Mesothelial cell of epicardium (in vitro differentiated cells): Measurements from ENCODE around the gene NRN1. TPM values are rescaled to one million over a fixed set of nuclear protein-coding genes. Genes with fewer than 3 reads are reported as not detected.
A peak's percentile ranks its signal among the peaks of the same experiment; 100 is the strongest.

Experiments used
- DNase-seq, 2 experiments: peaks; one replicate each; pipeline ENCODE4 v3.0.0; 2021; ENCODE audit warnings: low spot score in 2 of 2; ENCODE audit not compliant: unreplicated experiment in 2 of 2
- H3K27ac Mint-ChIP-seq: 2 replicates; pipeline ENCODE4 v1.8.0; 2021; ENCODE audit warnings: mixed read lengths
- H3K27me3 Mint-ChIP-seq: 2 replicates; pipeline ENCODE4 v1.8.0; 2021; ENCODE audit warnings: low read depth, mixed read lengths
- H3K36me3 Mint-ChIP-seq: 2 replicates; pipeline ENCODE4 v1.8.0; 2021; ENCODE audit warnings: mixed read lengths
- H3K4me1 Mint-ChIP-seq: 2 replicates; pipeline ENCODE4 v1.8.0; 2021; ENCODE audit warnings: mixed read lengths
- H3K4me3 Mint-ChIP-seq: 2 replicates; pipeline ENCODE4 v1.8.0; 2021; ENCODE audit warnings: mild to moderate bottlenecking, moderate library complexity, mixed read lengths
- H3K9me3 Mint-ChIP-seq: 2 replicates; pipeline ENCODE4 v1.8.0; 2021; ENCODE audit warnings: mixed read lengths
- CTCF ChIP-seq: fragments of 200-600 bp; sonication (generic); IDR thresholded peaks from one replicate; pipeline ENCODE4 v1.5.0; 2021; ENCODE audit warnings: antibody characterized with exemption; ENCODE audit not compliant: unreplicated experiment
- total RNA-seq: library from RNA; stranded (reverse); gene quantifications from 3 replicates; pipeline ENCODE4 v1.2.1, GENCODE V29; 2021

The NRN1 gene
- total RNA-seq, 1 donor from 2014 or later: not detected

GRCh38 chr6:6003621-6004366 lies 2.9 kb downstream of the NRN1 start:
- Mint-ChIP-seq H3K36me3 (peaks cover 4% of the 10 kb centered on the region), H3K27me3 (peaks cover 98% of the 10 kb centered on the region), H3K9me3 (no peaks in the 10 kb centered on the region), H3K27ac (no peak overlapping the region), H3K4me1 (peaks cover 27% of the 10 kb centered on the region), H3K4me3 (peak overlapping the region; percentile 16)
- TF ChIP-seq CTCF: no peak
- no peak for DNase-seq

GRCh38 chr6:6002848-6003620 lies 3.7 kb downstream of the NRN1 start:
- H3K36me3 Mint-ChIP-seq: peaks cover 4% of the 10 kb centered on the region
- peaks cover 100% of the 10 kb centered on the region for H3K27me3 Mint-ChIP-seq
- H3K4me1 Mint-ChIP-seq: peaks cover 26% of the 10 kb centered on the region
- no peak overlapping the region for H3K27ac Mint-ChIP-seq
- H3K9me3 Mint-ChIP-seq: no peaks in the 10 kb centered on the region
- no peak for DNase-seq
- no peak for TF ChIP-seq CTCF
- peak overlapping the region; percentile 24 for H3K4me3 Mint-ChIP-seq

- peaks cover 100% of the 10 kb centered on the region for H3K27me3 Mint-ChIP-seq
- H3K36me3 Mint-ChIP-seq: peaks cover 4% of the 10 kb centered on the region
- H3K4me1 Mint-ChIP-seq: peaks cover 25% of the 10 kb centered on the region
- H3K9me3 Mint-ChIP-seq: no peaks in the 10 kb centered on the region
- no peak overlapping the region for H3K27ac Mint-ChIP-seq
- no peak for DNase-seq
- no peak for TF ChIP-seq CTCF
- H3K4me3 Mint-ChIP-seq: peak overlapping the region; percentile 24
Measured at GRCh38 chr6:6002005-6002847, 4.5 kb downstream of the NRN1 start.

- Mint-ChIP-seq H3K27ac (no peak overlapping the region), H3K27me3 (peaks cover 100% of the 10 kb centered on the region), H3K4me1 (peaks cover 30% of the 10 kb centered on the region), H3K4me3 (no peak overlapping the region), H3K36me3 (peaks cover 4% of the 10 kb centered on the region), H3K9me3 (no peaks in the 10 kb centered on the region)
- TF ChIP-seq CTCF: no peak
- no peak for DNase-seq
Measured at GRCh38 chr6:6001443-6001842, 5.3 kb downstream of the NRN1 start.

GRCh38 chr6:5999688-6000608 lies 6.8 kb downstream of the NRN1 start:
- Mint-ChIP-seq H3K27me3 (peaks cover 100% of the 10 kb centered on the region), H3K9me3 (no peaks in the 10 kb centered on the region), H3K36me3 (peaks cover 4% of the 10 kb centered on the region), H3K4me3 (no peak overlapping the region), H3K27ac (no peak overlapping the region), H3K4me1 (peaks cover 38% of the 10 kb centered on the region)
- DNase-seq: no peak
- TF ChIP-seq CTCF: no peak
